MG63 (cell line): ENCODE results near the gene MAP3K15. TPM values are rescaled to one million over a fixed set of nuclear protein-coding genes. Genes with fewer than 3 reads are reported as not detected.
A peak's percentile ranks its signal among the peaks of the same experiment; 100 is the strongest.

Experiments
- DNase-seq: peaks from one replicate; pipeline ENCODE4 v3.0.0-alpha.2; 2020
- H3K27me3 ChIP-seq: fragments of 250-450 bp; sonication (Bioruptor Pico); 2 replicates; pipeline ENCODE4 v1.5.1; 2020; ENCODE audit warnings: mild to moderate bottlenecking, moderate library complexity
- H3K36me3 ChIP-seq: fragments of 250-450 bp; sonication (Bioruptor Pico); 2 replicates; pipeline ENCODE4 v1.5.1; 2020; ENCODE audit warnings: mild to moderate bottlenecking, moderate library complexity
- H3K4me3 ChIP-seq: fragments of 250-450 bp; sonication (Bioruptor Pico); 2 replicates; pipeline ENCODE4 v1.5.1; 2020; ENCODE audit warnings: mild to moderate bottlenecking, moderate library complexity
- H3K9me3 ChIP-seq: fragments of 250-450 bp; sonication (Bioruptor Pico); 2 replicates; pipeline ENCODE4 v1.5.1; 2020; ENCODE audit warnings: mild to moderate bottlenecking, moderate library complexity
- total RNA-seq: library from RNA; depleted of rRNA; stranded (reverse); fragments of >200 nt; shearing (Covaris generic); gene quantifications from 2 replicates; pipeline ENCODE4 v1.2.3, GENCODE V29; 2014; ENCODE audit warnings: low replicate concordance

Gene MAP3K15
- total RNA-seq, 1 experiment from 2014 or later, result 0.53 TPM

DNA sequence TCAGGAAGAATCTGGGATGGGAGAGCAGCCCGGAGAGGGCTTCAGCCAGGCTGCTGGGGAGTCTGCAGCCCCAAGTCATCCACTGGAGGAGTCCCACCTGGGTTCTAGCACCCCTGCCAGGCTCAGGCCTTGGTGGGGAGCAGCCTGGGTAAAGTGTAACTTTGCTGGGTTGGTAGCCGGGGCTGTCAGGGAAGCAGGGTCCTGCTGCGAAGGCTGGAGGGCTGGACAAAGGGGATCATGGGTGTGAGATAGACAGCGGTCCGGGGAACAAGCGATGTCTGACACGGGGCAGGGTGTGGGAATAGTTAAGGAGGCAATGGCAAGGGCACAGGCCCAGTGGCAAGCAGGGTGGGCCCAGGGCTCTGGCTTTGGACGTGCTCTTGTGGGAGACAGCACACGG, 134.0 kb downstream of the MAP3K15 start:
- Histone ChIP-seq H3K36me3 (no peaks in the 10 kb centered on the region), H3K4me3 (no peak overlapping the region), H3K27me3 (no peaks in the 10 kb centered on the region), H3K9me3 (no peaks in the 10 kb centered on the region)
- no peak for DNase-seq

- Histone ChIP-seq H3K4me3 (no peak overlapping the region), H3K36me3 (no peaks in the 10 kb centered on the region), H3K27me3 (no peaks in the 10 kb centered on the region), H3K9me3 (no peaks in the 10 kb centered on the region)
- no peak for DNase-seq
These were observed 137.5 kb downstream of the MAP3K15 start for GRCh38 chrX:19377799-19378198.

DNA sequence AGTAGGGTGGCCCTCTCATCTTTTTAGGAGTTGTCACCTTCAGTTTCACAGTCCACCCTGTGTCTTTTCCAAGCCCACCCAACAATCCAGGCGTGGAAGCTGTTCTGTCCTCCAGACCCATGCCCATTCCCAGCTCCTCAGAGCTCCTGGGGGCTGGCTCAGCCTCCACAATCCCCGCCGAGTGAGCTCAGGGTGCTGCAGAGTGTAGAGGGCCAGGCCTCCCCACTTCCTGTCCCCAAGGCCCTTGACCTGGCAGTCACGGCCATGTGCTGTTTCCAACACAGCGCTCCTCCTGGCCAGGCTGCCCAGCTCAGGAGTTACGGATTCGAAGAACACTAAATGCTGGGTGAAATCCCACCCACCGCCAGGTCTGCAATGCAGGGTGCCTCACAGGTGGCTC, 139.8 kb downstream of the MAP3K15 start:
- Histone ChIP-seq H3K27me3 (no peaks in the 10 kb centered on the region), H3K9me3 (no peaks in the 10 kb centered on the region), H3K4me3 (no peak overlapping the region), H3K36me3 (no peaks in the 10 kb centered on the region)
- no peak for DNase-seq

- Histone ChIP-seq H3K36me3 (no peaks in the 10 kb centered on the region), H3K4me3 (no peak overlapping the region), H3K9me3 (no peaks in the 10 kb centered on the region), H3K27me3 (no peaks in the 10 kb centered on the region)
- no peak for DNase-seq
These were observed 141.9 kb downstream of the MAP3K15 start for GRCh38 chrX:19373351-19373891.

GRCh38 chrX:19372547-19373331, 142.6 kb downstream of the MAP3K15 start:
- no peaks in the 10 kb centered on the region for H3K9me3 ChIP-seq
- H3K27me3 ChIP-seq, result no peaks in the 10 kb centered on the region
- no peak overlapping the region for H3K4me3 ChIP-seq
- no peaks in the 10 kb centered on the region for H3K36me3 ChIP-seq
- no peak for DNase-seq

- H3K27me3 ChIP-seq, result no peaks in the 10 kb centered on the region
- no peak overlapping the region for H3K4me3 ChIP-seq
- no peaks in the 10 kb centered on the region for H3K36me3 ChIP-seq
- DNase-seq, result peak; percentile 45
- H3K9me3 ChIP-seq, result no peaks in the 10 kb centered on the region
These were observed 143.2 kb downstream of the MAP3K15 start for GRCh38 chrX:19372170-19372546.

- Histone ChIP-seq H3K27me3 (no peaks in the 10 kb centered on the region), H3K4me3 (no peak overlapping the region), H3K9me3 (no peaks in the 10 kb centered on the region), H3K36me3 (no peaks in the 10 kb centered on the region)
- DNase-seq, result no peak
These were observed 145.2 kb downstream of the MAP3K15 start for GRCh38 chrX:19370061-19370460.

DNA sequence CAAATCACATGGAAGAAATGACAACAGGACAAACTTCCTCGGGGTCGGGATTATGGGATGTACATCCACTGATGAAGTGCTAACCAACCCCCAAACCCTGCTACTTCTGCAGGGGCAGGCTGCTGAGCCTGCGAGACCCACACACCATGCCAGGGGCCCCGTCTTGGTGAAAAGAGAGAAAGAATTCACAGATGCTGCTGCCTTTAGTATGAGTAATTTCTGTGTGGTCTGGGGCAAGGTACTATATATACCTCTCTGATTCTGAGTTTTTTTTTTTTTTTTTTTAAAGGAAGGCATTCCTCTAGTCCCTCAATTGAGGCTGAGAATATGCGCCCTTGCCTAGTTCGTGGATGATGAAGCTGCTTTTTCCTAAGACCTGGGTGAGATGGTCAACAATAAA, 146.7 kb downstream of the MAP3K15 start:
- Histone ChIP-seq H3K4me3 (no peak overlapping the region), H3K9me3 (no peaks in the 10 kb centered on the region), H3K36me3 (no peaks in the 10 kb centered on the region), H3K27me3 (no peaks in the 10 kb centered on the region)
- DNase-seq, result no peak

DNA sequence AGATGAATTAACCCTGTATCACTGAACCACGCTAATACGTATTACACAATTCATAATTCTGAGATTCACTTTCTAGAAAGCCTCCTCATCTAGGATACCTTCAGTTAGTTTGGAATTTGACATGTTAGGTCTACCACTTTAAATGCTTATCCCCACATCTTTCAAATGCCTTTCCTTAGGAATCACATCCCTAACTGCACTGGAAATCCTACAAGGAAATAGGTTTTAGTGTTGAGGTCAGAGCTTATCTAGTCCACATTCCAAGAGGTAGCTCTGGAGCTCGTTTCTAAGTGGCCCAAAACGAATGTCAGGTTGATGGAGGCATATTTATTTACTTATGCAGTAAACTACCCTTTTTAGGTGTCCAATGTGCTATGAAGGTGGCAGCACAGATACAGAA, 153.6 kb downstream of the MAP3K15 start:
- DNase-seq, result no peak
- Histone ChIP-seq H3K27me3 (no peaks in the 10 kb centered on the region), H3K9me3 (no peaks in the 10 kb centered on the region), H3K36me3 (peaks cover 16% of the 10 kb centered on the region), H3K4me3 (no peak overlapping the region)

- no peak for DNase-seq
- Histone ChIP-seq H3K36me3 (peaks cover 16% of the 10 kb centered on the region), H3K9me3 (no peaks in the 10 kb centered on the region), H3K4me3 (no peak overlapping the region), H3K27me3 (no peaks in the 10 kb centered on the region)
These were observed 154.4 kb downstream of the MAP3K15 start for GRCh38 chrX:19360903-19361302.

GRCh38 chrX:19358521-19358920, 156.8 kb downstream of the MAP3K15 start:
- Histone ChIP-seq H3K27me3 (no peaks in the 10 kb centered on the region), H3K36me3 (peaks cover 16% of the 10 kb centered on the region), H3K9me3 (no peaks in the 10 kb centered on the region), H3K4me3 (no peak overlapping the region)
- no peak for DNase-seq

- H3K9me3 ChIP-seq, result no peaks in the 10 kb centered on the region
- H3K4me3 ChIP-seq, result no peak overlapping the region
- peaks cover 22% of the 10 kb centered on the region for H3K36me3 ChIP-seq
- no peaks in the 10 kb centered on the region for H3K27me3 ChIP-seq
- no peak for DNase-seq
These were observed 160.7 kb downstream of the MAP3K15 start for GRCh38 chrX:19354625-19355024.

DNA sequence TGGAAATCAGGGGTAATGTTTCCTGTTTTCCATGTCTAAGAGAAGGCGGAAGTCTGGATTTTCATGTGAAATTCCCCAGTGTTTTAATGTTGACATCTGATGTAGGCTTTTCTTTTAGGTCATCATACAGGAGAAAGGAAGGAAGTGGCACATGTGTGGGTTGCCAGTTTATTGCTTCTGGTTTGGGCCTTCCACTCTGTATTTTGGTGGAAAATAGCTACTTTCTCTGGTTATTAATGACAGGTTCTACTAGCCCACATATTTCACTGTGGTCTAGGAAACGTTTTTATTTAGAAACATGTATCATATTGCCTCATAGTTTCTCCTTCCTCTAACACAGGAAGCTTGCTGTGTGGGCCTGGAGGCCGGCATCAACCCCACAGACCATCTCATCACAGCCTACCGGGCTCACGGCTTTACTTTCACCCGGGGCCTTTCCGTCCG, 164.3 kb downstream of the MAP3K15 start:
- Histone ChIP-seq H3K9me3 (no peaks in the 10 kb centered on the region), H3K27me3 (no peaks in the 10 kb centered on the region), H3K4me3 (no peak overlapping the region), H3K36me3 (peaks cover 18% of the 10 kb centered on the region)
- no peak for DNase-seq

DNA sequence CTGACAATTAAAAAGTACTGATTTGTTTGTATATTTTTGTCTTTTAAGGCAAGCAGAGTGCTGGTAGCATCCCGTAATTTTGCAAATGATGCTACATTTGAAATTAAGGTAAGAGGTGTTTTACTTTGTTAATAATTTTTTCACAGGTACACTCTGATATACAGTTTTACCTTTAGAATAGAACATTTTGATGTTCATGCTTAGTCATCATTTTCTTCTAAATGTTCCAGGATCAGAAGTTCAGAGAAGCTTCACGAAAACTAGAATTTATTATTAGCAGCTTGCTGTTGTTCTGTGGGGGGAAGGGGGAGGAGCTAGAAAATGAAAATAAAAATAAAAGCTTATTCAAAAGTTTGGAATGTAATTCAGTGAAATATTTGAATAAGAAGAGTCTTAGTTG, 166.0 kb downstream of the MAP3K15 start:
- no peak for DNase-seq
- H3K27me3 ChIP-seq, result no peaks in the 10 kb centered on the region
- H3K36me3 ChIP-seq, result peaks cover 18% of the 10 kb centered on the region
- H3K4me3 ChIP-seq, result no peak overlapping the region
- no peaks in the 10 kb centered on the region for H3K9me3 ChIP-seq

DNA sequence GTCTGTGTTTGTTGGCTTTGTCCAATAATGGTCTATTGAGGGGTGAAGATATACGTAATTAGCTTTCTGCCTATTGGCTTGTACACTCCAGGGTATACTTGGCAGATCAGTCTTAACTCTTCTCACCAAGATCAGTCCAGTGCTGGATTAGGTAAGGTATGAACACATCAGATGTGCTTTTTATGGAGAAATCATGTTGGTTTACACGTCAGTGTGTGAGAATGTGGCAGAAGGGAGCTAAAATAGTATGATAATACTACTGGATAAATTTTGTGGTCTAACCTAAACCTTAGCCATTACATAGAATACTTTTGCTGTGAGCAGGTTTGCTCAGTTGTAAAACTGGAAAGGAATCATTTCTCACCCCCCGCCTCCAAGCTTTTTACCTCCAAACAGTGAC, 167.4 kb downstream of the MAP3K15 start:
- DNase-seq, result no peak
- Histone ChIP-seq H3K4me3 (no peak overlapping the region), H3K36me3 (peaks cover 14% of the 10 kb centered on the region), H3K9me3 (no peaks in the 10 kb centered on the region), H3K27me3 (no peaks in the 10 kb centered on the region)

GRCh38 chrX:19344661-19345060, 170.6 kb downstream of the MAP3K15 start:
- peak overlapping the region; percentile 83 for H3K4me3 ChIP-seq
- H3K9me3 ChIP-seq, result no peaks in the 10 kb centered on the region
- H3K27me3 ChIP-seq, result no peaks in the 10 kb centered on the region
- peaks cover 8% of the 10 kb centered on the region for H3K36me3 ChIP-seq
- DNase-seq, result no peak

- Histone ChIP-seq H3K4me3 (peak within 1 kb of the TSS; percentile 83), H3K9me3 (no peaks in the 10 kb centered on the region), H3K27me3 (no peaks in the 10 kb centered on the region), H3K36me3 (peaks cover 2% of the 10 kb centered on the region; the same call in 1 of the 2 replicates)
- DNase-seq, result peak; percentile 90
These were observed 171.5 kb downstream of the MAP3K15 start, which contains the start of gene PDHA1 for GRCh38 chrX:19343535-19344408. Gene PDHA1 (plus strand): TSS chrX:19343927. CDS start chrX:19344038, 111 bp downstream.
